ENCODE results near the gene RUSC1.

RUSC1 gene

DNA sequence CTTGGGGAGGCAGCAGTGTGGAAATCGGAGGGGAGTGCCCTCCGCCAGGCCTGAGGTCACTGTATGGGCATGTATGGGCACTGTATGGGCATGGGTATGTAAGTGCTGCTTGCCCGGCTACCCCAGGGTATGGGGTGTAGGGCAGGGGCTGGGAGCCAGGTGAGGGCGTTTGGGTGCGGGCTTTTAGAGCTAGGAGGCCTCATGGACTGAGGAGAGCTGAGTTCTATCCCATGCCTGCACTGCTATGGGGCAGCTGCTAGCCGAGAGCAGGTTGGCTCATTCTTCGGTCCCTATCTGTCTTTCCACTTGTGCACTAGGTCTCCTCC is 24.8 kb upstream of the RUSC1 start:
- no peak for DNase-seq (ENCODE audit: low read depth in 2 of 2)

- DNase-seq (ENCODE audit: low read depth in 2 of 2), result no peak
These were observed 24.0 kb upstream of the RUSC1 start for GRCh38 chr1:155296661-155297060.

DNA sequence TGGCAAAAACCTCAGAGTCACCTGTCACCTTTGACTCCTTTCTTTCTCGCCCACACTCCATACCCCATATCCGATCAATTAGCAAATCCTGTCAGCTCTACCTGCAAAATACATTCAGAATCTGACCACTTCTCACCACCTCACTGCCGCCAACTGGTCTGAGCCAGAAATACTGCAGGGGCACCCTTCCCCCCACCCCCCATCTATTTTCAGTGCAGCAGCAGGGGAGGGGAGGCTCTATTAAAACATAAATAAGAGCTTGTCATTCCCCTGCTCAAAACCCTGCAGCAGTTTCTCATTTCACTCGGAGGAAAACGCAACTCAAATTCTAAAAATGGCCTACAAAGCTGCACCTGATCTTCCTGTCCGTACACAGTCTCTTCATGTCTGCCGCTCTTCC is 23.3 kb upstream of the RUSC1 start:
- DNase-seq (ENCODE audit: low read depth in 2 of 2), result no peak

DNA sequence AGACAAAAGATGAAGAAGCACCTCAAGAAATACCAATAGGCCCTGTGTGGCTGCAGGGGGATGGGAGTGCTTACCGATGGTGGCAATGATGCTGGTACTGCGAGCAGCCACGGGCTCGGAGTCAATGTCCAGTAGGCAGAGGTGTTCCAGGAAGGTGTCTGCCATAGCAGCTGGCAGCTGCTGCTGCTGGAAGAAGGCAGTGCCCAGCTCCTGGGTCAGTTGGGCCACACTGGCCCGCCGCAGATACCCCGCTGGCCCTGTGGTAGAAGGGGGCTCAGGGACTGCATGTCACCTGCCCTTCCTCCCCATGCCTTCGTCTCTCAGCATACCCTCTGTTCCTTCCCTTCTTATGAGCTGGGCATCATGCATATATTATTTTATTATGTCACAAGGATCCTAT is 20.7 kb upstream of the RUSC1 start:
- DNase-seq (ENCODE audit: low read depth in 2 of 2), result no peak

- no peak for DNase-seq (ENCODE audit: low read depth in 2 of 2)
These were observed 20.0 kb upstream of the RUSC1 start for GRCh38 chr1:155300553-155301329.

GRCh38 chr1:155301342-155301841 is 19.3 kb upstream of the RUSC1 start, which contains the start of gene PKLR:
TSS of gene PKLR (minus strand) at chr1:155301438. CDS start at chr1:155301395, 43 bp downstream.
- no peak for DNase-seq (ENCODE audit: low read depth in 2 of 2)

DNA sequence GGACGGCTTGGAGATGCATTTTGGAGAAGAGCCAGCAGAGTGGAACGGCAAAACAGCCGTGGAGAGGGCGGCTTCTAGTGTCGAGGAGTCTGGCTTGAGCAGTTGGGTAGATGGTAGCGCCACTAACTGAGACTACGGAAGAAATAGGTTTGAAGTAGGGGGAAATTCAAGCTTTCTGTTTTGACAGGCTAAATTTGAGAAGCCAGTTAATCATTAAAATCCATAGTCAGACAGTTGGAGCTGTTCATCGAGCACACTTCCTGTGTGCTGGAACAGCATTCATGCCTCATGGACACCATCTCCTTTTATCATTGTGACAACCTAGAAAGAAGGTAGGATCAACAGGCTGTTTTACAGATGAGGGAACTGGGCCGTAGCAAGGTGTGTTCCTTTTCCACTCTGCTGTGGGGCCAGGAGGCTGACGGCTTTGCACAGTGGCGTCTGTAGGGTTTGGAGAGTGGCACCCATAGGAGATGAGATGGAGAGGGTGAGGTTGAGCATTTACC is 16.1 kb upstream of the RUSC1 start:
- DNase-seq (ENCODE audit: low read depth in 2 of 2), result no peak

DNA sequence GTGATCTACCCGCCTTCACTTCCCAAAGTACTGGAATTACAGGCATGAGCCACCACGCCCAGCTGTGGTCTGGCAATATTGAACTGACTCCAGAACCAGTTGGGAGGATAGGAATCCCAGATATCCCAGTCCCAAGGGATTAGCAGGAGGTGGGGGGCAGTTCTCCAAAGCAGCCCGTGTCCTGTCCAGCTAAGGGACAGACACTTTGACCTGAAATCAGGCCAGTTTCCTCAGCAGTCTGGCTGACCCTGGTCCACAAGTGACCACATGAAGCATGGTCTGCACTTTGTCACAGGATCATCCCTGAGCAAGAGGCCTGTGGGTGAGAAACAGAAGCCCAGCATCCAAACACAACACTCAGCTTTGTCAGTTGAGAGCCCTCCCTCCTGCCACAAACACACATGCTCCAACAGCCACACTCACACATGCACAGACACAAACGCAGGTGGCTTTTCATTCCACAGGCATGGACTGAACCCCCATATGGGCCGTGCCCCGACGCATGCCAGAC is 14.8 kb upstream of the RUSC1 start:
- no peak for DNase-seq (ENCODE audit: low read depth in 2 of 2)

- DNase-seq (ENCODE audit: low read depth in 2 of 2), result no peak
These were observed 13.4 kb upstream of the RUSC1 start for GRCh38 chr1:155307247-155307740.

GRCh38 chr1:155308493-155309422 is 11.9 kb upstream of the RUSC1 start, which contains the start of gene FDPS:
TSS of gene FDPS (plus strand) at chr1:155308866. CDS start at chr1:155309790, 924 bp downstream.
- DNase-seq (ENCODE audit: low read depth in 2 of 2), result peak; percentile 90 to 95

- no peak for DNase-seq (ENCODE audit: low read depth in 2 of 2)
These were observed 11.2 kb upstream of the RUSC1 start for GRCh38 chr1:155309423-155310021.

- no peak for DNase-seq (ENCODE audit: low read depth in 2 of 2)
These were observed 7.4 kb upstream of the RUSC1 start for GRCh38 chr1:155313261-155313660.

DNA sequence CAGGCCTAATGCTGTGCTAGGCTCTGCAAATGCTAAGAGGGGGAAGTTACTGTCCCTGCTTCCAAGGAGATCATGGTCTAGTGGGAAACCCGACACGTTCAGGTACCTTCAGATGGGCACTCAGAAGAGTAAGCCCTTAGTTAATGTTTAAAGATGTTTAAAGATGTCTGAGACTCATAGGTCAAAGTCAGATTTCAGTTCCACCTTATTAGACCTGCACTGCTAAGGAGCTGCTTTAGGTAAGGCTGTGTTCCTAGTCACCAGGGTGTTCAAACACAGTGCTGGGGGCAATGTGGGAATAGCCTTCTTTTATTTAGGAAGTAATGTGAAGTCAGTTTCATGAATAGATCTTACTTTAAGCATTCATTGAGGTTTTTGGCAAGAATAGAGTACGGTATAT is 3.8 kb upstream of the RUSC1 start:
- no peak for DNase-seq (ENCODE audit: low read depth in 2 of 2)

DNA sequence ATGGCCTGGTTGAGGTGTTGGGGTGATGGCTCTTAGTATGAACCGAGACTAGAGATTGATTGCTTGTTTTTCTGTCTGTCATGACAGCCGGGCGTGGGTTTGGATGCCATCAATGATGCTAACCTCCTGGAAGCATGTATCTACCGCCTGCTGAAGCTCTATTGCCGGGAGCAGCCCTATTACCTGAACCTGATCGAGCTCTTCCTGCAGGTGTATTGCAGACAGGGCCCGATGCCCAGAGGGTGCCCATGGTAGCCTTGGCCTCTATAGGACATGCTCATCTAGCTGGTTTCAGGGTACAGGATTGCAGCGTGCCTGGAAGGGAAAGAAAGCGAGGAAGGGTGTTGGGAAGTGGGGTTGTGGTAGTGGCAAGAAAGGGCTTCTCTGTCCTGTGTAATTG is 2.6 kb upstream of the RUSC1 start:
- DNase-seq (ENCODE audit: low read depth in 2 of 2), result no peak

DNA sequence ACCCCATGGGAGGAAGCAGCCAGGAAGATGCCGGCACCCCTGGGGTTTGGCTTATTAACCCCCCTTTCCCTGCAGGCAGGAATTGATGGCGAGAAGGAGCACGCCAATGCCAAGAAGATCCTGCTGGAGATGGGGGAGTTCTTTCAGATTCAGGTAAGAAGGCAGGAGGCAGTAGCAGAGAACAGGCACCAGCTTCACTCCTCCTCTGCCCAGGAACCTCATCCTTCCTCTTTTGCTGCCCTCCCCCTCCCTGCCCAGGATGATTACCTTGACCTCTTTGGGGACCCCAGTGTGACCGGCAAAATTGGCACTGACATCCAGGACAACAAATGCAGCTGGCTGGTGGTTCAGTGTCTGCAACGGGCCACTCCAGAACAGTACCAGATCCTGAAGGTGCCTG is 1.2 kb upstream of the RUSC1 start:
- DNase-seq (ENCODE audit: low read depth in 2 of 2), result no peak

GRCh38 chr1:155320252-155320651 is 442 bp upstream of the RUSC1 start:
- no peak for DNase-seq (ENCODE audit: low read depth in 2 of 2)

GRCh38 chr1:155321639-155322503 is 1.2 kb downstream of the RUSC1 start:
- DNase-seq (ENCODE audit: low read depth in 2 of 2), result no peak

DNA sequence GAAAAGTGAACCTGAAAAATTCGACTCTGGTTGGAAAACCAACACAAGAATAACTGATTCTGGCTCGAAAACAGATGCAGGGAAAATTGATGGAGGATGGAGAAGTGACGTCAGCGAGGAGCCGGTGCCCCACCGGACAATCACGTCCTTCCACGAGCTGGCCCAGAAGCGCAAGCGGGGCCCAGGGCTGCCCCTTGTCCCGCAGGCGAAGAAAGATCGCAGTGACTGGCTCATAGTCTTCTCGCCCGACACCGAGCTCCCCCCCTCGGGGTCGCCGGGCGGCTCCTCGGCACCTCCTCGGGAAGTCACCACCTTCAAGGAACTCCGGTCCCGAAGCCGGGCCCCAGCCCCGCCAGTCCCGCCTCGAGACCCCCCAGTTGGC is 1.9 kb downstream of the RUSC1 start:
- DNase-seq (ENCODE audit: low read depth in 2 of 2), result no peak

- DNase-seq (ENCODE audit: low read depth in 2 of 2), result peak; percentile 85 to 88
These were observed 2.4 kb downstream of the RUSC1 start for GRCh38 chr1:155322953-155323728.

DNA sequence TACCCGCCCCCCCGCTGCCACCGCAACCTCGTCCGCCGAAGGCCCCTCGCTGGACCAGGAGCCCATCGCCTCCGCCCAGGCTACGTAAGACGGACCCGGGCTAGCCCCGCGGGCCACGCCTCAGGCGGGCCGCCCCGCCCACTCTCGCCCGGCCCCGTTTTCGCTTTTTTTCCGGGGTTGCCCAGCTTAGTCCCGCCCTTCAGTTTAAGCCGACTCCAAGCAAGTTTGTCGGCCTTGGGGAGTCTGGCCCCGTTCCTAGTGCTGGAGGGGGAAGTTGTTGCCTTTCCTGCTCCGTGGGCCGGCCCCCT is 3.0 kb downstream of the RUSC1 start:
- peak; percentile 62 to 77 for DNase-seq (ENCODE audit: low read depth in 2 of 2)

All from activated CD4-positive, alpha-beta T cell treated with anti-CD3 and anti-CD28 coated beads for 24 hours (primary cell).